ENCODE results near the gene CTPS2.

DNA sequence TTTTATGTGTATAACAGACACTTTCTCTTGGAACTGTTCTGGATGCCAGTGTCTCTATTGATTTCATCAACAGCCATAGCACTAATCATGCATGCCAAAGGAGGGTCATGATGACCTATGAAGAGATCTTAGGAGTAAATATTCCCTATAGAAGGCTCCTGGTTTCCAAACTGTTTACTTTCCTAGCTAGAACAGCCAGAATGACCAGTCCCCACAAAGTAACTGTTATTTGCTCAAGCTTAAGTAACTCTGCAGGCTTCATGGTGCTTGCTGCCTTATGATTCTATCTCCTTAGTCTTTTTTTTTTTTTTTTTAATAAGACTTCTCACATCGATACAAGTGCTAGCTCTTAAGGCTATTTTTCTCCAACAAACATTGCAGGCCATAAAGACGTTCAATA, 50.1 kb downstream of the CTPS2 start:
- TF ChIP-seq CTCF (conservative IDR thresholded peaks at IDR 0.05) (no peak), ZFX (IDR thresholded peaks at IDR 0.05) (no peak)

All from C4-2B (cell line).